DMS 273 treated with DMSO at 0.1 percent for 48 hours (cell line): ENCODE measurements around the gene MRGPRF.

Experiments
- DNase-seq: peaks from one replicate; lab custom pipeline; 2025; lab: John Stamatoyannopoulos, UW

MRGPRF gene

DNA sequence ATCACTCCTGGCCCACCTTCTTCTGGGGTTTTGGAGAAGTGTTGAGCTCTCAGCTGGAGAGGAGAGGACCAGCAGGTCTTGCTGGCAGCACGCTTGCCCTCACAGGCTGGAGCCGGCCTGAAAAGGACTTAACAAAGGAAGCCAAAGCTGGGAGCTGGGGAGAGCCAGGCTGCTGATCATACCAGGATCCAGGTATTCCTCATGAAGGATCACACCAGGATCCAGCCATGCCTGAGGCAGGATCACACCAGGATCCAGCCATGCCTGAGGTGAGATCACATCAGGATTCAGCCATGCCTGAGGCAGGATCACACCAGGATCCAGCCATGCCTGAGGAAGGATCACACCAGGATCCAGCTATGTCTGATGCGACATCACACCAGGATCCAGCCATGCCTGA, 49.3 kb downstream of the MRGPRF start:
- no peak for DNase-seq

DNA sequence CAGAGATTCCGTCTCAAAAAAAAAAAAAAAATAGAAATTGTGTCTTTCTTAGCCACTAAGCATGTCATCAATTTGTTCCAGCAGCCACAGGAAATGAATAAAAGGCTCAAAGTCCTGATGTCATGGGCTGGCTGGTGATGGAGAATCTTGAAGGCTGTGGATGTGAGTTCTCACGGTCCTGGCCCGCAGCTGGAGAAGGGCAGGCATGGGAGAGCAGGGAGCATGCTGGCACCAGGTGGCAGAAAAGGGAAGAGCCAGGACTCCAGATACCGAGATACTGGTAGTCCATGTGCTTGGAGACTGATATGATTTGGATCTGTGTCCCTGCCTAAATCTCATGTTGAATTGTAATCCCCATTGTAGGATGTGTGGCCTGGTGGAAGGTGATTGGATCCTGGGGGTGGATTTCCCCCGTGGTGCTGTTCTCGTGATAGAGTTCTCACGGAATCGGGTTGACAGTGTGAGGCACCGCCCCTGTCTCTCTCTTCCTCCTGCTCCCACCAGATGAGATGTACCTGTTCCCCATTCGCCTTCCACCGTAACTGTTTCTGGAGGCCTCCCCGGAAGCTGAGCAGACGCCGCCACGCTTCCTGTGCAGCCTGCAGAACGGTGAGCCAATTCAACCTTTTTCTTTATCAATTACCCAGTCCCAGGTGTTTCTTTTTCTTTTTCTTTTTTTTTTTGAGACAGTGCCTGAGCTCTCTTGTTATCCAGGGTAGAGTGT, 50.4 kb downstream of the MRGPRF start:
- DNase-seq, result no peak

DNA sequence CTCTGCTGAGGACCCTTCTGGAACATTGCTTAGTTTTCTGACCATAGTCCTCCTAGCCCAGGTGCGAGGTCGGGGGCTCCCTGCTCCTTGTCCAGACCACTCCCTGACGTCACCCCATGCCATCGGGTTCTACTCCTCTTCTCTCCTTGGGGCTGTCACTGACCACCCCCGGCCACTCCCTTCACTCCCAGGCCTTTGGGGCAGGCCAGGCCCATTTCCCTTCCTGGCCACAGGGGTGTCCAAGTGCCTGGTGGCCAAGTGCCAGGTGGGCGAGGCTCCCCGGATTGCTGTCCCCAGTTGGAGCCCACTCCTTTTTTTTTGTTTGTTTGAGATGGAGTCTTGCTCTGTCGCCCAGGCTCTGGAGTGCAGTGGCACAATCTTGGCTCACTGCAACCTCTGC, 51.8 kb downstream of the MRGPRF start:
- no peak for DNase-seq

DNA sequence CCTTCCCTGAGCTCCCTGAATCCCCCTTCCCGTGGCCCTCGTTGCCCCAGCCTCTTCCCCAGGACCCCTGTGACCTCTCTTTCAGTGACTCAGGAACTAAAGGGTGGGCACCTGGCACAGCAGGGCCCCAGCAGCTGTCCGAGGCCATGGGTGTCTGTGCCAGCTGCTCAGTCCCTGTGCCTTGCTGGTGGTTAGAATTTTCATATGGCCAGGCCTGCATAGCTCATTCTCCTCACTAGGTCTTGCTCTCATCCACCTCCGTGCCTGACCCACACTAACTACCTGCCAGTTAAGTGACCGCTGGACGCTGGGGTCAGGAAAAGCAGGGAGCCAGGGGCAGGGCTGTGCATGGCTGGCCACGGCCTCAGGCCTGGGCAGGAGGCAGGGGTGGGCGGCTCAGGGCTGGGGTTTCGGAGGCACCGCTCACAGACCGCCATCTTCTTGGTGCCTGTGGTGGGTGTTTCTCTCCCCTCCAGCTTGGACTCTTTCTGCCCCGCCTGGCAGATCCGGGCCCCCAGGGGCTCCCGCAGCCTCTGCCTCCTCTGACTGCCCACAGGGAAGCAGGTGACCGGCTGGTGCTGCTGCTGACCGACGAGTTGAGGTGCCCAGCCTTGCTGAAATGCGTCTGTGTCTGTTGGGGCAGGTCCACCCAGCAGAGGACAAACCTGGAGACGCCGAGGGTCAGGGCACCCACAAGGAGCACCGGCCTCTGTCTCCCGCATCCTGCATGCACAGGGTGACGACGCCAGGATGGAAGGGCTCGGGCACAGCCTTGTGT, 52.6 kb downstream of the MRGPRF start:
- no peak for DNase-seq

DNA sequence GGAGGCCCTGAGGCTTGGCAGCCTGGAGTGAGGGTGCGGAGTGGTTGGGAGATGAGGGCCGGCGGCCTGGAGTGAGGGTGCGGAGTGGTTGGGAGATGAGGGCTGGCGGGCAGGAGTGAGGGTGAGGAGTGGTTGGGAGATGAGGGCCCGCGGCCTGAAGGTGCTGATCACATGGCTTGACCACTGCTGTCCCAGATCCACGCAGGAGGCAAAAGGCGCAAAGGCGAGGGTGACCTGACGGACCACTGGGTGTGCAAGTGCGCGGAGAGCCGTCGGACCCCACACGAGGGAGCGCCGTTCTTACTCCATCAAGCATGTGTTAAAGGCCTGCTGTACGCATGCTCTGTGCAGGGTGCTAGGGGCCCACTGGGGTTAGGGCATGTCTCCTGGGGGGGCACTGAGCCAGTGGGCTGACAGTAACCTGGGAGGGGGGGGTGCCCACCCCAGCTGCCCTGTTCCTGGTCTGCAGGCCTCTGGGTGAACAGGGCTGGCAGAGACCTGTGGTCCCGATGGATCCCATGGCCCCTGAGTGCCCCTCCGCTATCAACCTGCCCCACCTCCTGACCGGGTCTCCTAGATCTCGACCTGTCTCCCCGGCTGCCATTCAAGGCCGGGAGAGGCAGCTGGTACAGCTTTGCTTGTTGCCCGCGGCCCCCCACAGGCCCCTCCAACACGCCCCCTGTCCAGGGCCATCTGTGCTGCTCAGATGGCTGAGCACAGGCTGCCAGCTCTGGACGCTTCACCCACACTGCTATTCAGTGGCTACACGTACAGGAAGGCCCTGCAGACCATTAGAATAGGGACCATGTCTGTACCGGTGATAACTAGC, 53.4 kb downstream of the MRGPRF start:
- DNase-seq, result peak; percentile 46

DNA sequence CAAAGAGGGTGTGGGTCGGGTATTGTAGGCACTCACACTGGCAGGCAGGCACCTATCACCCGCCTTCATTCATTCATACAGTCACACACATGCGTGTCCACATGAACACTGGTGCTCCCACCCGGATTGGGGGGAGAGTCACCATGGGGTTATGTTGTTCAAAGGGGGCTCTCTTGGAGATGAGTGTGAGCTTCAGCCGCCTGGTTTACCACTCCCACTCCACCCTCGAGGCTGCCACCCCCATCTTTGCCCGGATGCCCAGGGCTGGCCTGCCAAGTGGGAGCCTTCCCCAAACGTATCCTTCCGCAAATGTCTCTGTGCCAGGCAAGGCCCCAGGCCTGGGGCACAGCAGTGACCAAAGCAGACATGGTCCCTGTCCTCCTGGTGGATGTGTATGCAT, 54.8 kb downstream of the MRGPRF start:
- DNase-seq, result no peak

DNA sequence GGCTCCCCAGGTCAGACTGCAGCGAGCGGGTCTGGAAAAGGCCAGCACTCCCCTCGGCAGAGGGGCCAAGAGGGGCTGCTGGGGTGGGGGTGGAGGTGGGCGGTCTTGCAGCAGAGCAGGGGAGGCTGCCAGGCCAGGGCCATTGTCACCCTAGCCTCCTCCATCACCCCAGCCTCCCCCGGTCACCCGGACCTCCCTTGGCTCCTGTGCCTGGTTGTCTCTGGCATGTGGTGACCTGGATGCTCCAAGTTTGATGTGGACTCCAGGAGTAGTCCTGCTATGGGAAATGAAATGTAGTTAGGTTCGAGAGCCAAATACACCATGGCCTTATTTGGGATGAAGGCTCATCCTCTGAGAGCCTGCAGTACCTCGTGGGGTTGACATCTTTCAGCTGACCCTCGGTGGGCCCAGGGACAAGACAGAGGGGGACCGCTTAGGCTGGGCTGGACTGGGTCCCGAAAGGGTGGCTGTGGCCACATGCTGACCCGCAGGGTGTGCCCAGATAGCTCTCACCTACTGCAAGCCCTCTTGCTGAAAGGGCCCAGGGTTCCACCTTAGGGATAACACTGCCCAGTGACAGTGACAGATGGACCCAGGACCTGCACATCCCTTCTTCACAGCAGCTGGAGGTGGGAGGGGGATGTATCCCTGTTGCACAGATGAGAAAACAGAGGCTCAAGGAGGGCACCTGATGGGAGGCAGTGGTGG, 56.3 kb downstream of the MRGPRF start:
- no peak for DNase-seq

DNA sequence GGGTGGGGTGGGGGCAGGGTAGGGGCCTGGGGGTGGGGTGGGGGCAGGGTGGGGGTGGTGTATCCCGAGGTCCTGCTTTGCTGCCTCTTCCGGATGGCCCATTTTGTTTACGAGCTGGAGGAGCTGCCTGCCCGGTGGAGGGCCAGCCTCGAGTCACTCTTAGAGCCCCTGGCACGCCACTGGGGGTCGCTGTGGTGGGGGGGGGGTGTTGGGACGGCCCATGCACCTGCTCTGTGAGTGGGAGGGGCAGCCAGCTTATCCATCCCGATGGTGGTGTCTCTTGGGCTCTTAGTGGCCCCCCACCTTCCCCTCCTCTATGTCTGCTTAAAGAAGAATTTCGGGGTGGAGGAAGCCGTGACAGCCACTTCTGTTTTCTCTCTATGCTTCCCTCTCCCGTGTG, 56.9 kb downstream of the MRGPRF start:
- DNase-seq, result no peak

DNA sequence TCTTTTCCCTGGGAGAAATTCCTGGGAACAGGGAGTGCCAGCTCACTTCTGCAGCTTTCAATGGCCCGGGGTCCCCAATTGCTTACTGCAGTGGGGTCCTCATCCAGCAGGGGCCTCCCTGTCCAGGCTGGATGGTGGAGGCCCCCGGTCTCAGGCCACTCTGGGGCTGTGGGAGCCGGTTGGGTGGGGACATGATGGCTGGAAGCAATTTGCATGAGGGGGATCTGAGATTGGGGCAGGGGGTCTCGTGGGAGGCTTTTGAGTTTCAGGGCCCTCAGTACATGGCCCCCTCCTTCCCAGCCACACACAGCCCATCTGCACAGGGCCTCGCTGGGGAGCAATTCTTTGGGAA, 57.5 kb downstream of the MRGPRF start:
- no peak for DNase-seq

DNA sequence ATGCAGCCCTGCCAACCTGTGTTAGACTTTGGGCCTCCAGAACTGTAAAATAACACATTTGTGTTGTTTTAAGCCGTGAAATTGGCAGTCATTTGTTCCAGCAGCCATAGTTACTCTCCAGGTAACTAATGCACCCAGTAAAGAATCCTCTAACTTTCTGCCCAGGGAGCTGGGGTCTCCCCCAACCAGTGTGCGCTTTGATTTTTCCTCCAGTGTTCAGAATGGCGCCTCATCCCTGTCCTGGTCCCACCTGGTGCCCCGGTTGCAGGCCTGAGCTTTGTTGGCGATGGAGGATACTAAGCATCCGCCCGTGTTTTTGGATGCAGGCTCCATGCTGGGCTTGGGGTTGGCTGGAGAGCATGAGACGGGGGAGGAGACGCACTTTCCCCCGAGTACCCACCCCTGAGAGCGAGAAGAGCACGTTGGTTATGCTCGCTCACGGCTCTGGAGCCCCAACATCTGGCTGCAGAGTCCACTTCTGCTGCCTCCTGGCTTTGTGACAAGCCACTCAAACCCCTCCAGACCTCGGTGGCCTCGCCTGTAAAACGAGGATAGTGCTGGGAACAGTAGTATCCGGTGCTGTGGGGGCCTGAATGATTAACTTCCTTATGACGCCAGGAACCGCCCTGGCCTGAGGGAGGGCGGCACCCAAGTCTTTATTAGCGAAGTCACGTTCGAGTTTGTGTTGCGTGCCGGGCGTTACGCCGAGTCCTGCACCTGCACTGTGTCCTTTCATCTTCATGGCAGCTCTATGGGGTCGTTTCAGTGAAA, 58.0 kb downstream of the MRGPRF start:
- DNase-seq, result no peak
